GM10847 (cell line): Measurements from ENCODE around the gene ASPSCR1.

Source experiments
- POLR2A ChIP-seq: IDR thresholded peaks from 2 replicates; pipeline ENCODE4 v1.6.1; 2011; ENCODE audit not compliant: insufficient read length; ENCODE audit errors: extremely low read depth

The ASPSCR1 gene

DNA sequence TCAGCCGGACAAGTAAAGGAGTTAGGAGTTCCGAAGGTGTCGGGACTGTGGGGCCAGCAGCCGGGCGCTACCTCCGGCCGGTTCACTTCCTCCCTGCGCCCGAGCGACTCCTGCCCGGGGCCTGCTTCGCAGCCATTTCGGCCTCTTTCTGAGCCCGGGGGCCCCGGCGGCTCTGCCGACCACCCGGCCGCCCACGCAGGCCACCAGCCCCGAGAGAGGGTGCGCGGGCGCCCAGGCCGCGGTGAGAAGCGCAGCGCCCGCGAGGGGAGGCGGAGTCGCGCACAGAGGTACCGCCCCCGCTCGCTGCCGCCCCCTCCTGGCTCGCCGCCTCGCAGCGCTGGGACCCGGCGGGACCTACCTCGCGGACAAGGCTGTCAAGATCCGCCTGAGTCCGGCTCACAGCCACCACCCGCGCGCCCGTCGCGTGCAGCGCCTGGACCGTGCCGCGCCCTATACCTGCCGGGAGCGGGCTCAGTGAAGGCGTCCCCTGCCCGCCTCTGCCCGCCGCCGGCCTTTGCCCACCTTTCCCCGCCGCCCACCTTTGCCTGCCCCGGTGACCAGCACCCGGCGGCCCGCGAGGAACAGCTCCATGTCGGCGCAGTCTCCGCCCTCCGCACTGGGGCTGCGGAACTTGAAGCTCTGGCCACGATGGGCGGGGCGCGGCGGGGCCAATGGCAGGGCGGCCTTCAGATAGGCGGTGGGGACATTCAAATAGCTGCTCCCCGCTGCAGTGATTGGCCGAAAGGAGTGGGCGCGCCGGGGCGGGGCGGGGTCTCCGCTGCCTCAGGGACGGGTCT lies 59.9 kb downstream of the ASPSCR1 start, which contains the start of gene DCXR:
DCXR (minus strand) TSS at position 606 of the 797 bp plus-strand sequence; CDS start at position 591, 15 bp downstream.
- TF ChIP-seq POLR2A: peak; percentile 98

DNA sequence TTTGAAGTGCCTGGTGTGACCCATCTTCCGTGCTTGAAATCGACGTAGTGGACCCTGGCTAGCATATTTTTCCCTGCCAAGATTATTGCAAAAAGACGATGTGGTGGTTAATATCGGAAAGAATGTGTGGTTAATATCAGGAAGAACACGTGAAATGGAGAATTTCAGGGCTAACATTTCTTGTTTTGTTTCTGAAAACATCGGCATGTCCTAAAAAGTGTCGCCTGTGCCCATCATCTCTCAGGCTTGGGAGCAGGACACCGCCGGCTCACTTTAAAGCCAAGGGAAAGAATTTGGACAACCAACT lies 60.4 kb downstream of the ASPSCR1 start:
- TF ChIP-seq POLR2A: no peak

DNA sequence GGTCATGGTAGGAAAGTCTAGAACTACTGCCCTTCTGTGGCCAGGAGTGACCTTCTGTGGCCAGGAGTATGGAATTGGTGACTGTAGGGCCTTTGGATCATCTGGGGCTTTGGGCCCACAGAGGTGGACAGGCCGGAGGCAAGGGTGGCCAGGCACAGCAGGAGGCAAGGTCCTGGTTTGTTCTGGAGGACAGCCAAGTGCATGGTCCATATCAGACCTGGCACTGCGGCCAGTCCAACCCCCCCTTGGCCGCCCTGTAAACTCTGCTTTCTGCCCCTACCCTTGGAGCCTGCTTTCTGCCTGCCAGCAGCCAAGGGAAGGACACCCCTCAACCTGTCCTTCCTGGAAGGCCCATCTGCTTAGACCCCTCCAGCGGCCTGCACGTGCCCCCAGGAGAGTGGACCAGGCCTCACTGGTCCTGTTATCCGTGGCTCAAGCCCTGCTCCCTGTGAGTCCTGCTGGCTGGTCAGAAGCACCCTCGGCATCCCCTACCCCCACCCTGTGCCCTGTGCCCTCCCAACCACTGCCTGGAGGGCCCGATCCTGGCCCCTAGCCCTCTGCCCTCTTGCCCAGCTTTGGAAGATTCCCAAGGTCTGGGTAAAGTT lies 62.4 kb downstream of the ASPSCR1 start:
- TF ChIP-seq POLR2A: no peak

DNA sequence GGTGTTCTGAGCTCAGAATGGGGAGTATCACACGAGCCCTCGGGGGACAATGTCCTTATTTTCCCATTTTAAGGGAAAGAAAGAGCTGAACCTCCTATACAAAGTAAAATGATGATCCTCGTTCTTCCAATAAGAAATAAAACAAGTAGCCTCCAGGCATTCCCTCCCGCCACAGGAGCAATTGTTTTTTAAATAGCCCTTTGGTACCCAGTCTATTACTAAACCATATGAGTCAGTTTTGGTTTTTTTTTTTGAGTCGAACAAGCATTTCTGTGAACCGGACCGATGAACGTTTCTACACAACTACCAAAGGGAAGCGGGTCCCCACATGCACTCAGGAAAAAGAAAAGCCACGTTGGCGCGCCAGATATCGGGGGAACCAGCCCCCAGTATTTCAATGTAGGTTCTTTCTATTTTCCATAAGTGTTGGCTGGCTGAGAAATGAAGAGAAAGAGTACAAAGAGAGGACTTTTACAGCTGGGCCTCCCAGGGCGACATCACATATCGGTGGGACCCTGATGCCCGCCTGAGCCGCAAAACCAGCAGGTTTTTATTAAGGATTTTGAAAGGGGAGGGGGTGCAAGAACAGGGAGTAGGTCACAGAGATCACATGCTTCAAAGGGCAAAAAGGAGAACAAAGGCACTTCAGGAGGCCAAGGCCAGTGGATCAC lies 63.9 kb downstream of the ASPSCR1 start:
- no peak for TF ChIP-seq POLR2A

DNA sequence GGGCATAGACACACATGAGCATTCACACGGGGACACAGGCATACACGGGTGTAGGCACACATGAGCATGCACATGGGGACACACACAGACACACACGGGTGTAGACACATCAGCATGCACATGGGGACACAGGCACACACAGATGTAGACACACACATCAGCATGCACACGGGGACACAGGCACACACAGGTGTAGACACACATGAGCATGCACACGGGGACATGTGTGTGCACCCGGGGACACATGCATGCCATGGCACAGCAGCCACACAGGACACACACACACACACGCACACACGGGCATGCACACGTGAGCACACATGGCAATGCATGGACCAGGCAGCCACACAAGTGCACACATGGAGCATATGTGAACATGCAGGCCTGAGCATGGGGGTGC lies 65.2 kb downstream of the ASPSCR1 start:
- TF ChIP-seq POLR2A: no peak

DNA sequence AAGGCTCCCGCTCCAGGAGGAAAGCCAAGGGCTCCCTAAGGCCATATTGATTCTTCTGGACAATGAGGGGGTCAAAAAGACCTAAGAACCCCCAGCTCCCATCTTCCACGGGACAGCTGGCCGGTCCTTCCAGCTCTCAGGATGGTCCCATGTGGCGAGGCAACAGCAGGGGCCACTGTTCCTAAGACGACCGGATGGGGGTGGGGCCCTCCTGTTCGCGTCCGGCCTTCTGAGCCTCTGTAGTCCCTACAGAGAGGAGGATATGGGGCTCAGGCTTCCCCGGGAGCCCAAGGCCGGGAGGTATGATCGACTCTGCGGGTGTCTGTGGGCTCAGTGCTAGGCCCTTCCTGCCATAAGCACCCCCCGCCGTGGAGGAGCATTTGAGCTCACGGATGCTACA lies 66.1 kb downstream of the ASPSCR1 start:
- TF ChIP-seq POLR2A: no peak

DNA sequence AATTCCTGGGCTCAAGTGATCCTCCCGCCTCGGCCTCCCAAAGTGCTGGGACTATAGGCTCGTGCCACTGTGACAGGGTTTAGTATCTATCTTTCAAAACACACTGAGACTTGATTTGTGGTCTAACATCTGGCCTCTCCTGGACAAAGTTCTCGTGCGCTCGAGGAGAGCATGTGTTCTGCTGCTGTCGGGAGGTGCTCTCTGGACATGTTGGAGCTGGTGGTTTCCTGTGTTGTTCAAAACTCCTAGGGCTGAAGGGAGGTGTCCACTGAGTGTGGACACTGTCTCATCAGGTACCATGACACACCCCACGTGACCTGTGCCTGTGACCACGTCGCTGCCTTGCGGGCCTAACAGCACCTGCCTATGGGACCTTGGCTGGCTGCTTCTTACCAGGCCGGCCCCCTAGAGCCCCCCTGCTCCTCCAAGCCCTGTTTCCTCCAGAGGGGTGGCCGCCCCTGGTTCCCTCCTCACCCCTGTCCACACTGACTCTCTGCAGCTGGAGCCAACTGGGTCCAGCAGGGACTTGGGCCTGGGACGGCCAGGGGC lies 68.6 kb downstream of the ASPSCR1 start:
- no peak for TF ChIP-seq POLR2A

DNA sequence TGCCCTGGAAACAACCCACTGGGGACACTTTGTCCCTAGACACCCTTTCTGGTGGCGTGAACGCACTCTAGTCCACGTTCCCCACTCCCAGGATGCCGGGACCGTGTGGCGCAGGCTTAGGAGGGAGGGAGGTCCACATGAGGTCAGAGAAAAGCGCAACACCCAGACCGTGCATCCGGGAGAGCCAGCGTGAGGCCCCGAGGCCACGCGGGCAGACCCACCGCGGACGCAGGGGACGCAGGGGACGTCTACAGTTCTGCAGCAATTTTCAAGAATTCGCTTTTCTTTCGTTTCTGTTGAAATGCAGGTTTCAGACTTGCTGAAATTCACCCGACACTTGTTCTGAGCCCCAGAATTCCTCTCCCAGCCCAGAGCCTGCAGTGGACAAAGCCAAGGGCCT lies 69.5 kb downstream of the ASPSCR1 start:
- TF ChIP-seq POLR2A: no peak

DNA sequence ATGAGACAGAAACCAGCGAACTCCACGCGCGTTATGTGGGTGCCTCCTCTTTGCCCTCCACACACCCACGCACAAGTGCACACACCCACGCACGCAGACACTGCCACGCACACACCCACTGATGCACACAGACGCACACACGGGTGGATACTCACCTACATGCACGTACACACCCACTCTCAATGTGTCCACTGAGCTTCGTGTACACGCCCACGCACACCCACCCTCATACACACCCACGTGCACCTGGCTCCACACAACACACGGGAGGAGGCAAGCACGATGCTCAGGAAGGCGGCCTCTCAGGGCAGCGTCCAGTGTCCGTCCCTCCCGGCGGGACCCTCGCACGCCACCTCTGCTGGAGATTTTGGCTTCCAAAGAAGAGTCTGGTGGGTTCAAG lies 70.0 kb downstream of the ASPSCR1 start:
- no peak for TF ChIP-seq POLR2A

DNA sequence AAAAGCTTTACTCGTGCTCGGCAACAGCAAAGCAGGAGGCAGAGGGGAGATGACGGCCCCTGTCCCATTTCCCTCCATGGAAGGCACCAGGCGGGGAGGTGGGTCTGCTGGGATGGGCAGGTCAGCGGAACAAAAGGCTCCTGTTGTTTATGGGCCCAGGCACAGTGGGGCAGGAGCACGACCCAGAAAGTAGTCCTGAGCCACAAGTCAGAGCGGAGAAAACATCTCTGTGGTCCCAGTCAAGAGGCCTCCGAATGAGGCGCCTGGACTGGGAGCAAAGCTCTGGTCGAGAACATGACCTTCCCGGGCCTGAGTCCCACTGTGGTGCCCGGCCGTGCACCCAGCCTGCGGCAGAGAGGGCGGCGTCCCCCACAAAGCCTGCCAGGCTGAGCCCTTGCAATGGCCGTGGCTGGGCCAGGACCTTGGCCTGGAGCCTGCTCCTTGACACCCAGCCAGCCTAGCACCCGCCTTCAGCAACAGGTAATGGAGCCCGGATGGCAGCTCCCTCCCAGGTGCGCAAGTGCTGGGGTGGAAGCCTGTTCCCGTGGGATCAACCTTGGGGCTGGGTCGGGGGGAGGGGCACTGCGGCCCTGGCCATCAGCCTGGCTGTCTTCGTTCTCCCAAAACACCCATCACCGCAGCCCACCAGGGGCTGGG lies 70.6 kb downstream of the ASPSCR1 start:
- TF ChIP-seq POLR2A: no peak

DNA sequence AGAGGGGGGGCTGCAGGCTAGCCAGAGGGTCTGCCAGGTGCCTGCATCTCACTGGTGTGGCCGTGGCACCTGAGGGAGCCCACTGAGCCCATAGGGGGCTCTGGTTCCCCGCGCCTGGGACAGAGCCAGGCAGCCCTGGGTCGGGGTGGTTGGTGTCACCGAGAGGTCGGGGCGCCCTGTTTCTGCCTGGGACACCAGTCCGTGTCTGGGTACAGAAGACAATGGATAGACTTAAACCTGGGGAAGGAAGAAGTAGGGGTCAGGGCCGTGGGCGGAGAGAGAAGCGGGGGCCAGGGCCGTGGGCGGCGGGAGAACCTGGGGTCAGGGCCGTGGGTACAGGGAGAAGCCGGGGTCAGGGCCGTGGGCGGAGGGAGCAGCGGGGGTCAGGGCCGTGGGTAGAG lies 71.1 kb downstream of the ASPSCR1 start:
- TF ChIP-seq POLR2A: no peak

DNA sequence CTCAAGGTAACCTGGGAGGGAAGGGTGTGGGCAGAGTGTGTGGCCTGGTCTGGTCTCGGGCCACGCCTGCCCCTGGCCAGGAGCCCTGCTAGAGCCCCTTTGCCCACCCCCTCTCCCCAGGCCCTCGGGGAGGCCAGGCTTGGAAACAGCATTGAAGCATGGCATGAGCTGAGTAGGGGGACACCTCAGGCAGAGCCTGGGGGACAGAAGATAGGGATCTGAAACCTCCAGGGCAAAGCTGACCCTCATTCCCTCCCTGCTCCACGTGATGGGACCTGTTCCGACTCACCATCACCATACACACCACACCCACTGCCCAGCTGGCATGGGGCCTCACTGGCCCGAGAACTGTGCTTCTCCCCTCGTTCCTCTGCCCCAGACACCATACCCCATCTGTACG lies 71.7 kb downstream of the ASPSCR1 start:
- no peak for TF ChIP-seq POLR2A

DNA sequence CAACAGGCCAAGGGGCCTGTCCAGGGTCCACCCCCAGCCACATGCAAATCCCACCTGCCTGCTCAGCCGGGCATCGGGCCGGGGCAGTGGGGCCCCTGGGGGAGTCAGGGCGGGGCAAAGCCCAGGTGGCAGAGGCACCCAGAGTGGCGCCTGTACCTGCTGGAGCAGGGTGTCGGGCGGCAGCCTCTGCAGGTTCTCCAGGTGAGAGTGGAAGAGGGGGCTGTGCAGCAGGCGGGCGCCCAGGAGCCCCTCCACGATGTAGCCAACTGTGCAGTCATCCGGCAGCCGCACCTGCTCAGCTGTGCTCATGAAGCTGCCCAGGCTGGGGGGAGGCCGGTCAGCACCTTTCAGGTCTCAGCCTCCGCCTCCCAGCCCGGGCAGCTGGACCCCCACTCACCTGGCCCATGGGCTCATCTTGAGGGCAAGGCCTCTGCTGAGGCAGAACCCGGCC lies 72.1 kb downstream of the ASPSCR1 start:
- TF ChIP-seq POLR2A: no peak

DNA sequence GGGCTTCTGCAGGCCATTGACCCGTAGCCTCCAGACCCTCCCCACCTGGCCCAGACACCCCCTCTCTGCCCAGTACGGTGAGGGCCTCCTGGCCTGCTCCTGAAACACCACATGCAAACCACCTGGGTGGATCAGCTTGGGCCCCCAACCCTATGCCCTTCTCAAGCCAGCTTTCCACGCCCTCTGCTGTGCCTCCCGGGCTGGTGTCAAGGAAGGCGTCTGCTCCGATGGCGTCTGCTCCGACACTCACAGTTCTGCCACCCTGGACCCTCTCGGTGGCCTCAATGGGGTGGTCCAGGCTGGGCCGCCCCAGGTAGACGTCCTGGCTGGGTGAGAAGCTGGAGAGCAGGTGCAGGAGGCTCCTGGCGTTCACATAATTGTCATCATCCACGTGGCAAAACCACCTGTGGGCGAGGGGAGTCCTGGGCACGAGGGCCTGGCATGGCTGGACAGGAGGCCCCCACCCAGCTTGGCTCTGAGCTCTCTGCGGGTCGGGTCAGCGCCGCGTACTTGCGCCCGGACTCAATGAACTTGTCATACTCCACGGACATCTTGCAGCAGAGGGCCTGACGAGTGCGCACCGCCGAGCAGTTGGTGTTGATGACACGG lies 72.8 kb downstream of the ASPSCR1 start:
- TF ChIP-seq POLR2A: no peak
